GM21390 (cell line): ENCODE results near the gene MAPT.
"Not testable (repeated sequence)": the region's sequence is repeated elsewhere in the genome, so short reads cannot be mapped to it uniquely, and the experiment has no call there.

Experiments
- ATAC-seq: cut with Tn5 transposase; IDR thresholded peaks from one replicate; pipeline ENCODE4 v1.9.1; 2021; ENCODE audit not compliant: unreplicated experiment

The MAPT gene

DNA sequence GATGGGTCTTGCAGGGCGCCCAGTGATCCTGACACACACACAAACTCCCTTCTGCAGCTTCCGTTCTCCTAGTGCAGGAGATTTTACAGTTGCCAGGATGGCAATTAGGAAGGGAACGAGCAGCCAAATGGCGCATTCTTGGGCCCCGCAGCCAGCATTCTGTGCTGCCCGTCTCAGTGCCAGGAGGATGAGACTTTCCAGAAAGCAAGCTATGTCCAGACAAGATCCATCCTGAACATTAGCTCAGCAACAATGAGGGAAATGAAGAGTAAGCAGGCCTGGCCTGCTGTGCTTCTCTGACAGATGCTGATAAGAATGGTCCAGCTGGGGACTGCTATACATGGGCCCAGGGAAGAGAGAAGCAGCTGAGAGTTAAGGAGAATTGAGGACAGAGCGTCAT, 33.2 kb upstream of the MAPT start:
- ATAC-seq, result no peak

DNA sequence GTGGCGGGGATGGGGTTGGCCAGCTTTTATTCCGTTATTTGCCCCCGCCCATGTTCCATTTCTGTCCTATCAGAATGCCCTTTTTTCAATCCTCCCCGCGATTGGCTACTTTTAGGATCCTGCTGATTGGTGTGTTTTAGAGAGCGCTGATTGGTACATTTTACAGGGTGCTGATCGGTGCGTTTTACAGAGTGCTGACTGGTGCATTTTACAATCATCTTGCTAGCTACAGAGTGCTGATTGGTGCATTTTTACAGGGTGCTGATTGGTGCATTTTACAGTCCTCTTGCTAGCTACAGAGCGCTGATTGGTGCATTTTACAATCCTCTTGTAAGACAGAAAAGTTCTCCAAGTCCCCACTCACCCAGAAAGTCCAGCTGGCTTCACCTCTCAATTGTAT, 32.2 kb upstream of the MAPT start:
- ATAC-seq, result not testable (repeated sequence)

DNA sequence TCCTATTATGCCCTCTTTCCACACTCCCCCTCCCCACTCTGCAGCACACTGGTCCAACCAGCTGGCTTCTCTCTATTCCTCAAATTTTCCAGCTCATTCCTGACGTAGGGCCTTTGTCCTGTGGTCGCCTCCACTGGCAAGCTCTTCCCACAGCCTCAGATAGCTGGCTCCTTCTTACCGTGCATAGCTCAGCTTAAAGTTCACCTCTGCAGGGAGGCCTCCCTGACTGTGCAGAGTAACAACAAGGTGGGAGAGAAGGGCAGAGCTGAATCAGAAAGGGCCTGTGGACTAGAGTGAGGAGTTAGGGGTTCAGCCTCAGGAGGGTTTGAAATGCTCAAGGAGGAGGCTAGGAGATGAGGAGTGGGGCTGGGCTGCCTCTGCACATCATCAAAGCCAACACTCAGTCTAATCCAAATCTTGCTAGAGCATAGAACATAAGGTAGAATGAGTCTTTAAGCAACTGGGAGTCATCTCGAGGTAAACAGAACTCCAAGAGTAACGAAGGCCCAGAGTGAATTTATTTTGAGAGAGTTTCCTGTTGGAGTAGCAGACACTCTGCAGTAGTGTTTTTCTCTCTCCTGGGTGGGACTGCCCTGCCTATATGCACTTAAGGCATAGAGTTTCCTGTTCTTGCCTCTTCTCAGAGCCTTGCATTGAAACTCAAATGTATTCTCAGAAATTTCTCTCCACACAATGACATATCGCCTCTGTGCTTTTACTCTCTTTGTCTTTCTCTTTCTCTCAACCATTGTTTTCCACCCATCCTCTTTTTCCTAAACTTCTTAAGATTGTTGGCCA, 30.3 kb upstream of the MAPT start:
- no peak for ATAC-seq

DNA sequence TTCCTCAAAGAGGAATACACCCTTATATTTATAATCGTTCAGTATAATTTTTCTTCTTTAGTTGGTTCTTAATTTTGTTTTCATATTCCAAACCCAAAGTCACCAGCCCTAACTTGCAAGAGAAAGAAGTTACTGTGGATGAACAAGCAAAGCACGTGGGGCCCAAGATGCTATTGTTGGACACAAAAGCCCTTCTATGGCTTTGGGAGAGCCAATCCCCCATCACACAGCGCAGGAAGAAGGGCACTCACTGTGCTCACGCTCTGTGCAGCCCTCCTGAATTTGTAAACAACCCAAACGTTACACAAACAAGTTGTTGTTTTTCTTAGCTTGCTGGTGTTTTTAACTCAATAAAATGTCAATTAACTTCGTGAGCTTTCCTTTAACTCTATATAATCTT, 27.2 kb upstream of the MAPT start:
- ATAC-seq, result no peak

DNA sequence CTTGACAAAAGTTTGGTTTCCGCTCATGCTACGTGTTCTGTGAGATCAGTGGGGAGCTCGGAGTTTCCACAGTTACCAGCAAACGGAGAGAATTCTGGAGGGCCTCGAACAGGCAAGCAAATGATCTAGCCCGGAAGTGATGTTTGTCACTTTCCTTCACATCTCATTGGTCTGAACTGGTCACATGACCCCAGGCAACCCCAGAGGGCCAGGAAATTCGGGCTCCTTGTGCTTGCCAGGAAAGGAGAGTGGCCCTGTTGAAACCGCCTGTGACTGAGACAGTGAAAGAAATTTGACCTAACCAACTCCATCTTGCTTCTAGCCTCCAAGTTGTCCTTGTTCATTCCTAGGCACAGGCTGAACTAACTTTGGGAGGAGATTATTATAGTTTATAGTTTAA, 26.7 kb upstream of the MAPT start:
- ATAC-seq, result no peak

DNA sequence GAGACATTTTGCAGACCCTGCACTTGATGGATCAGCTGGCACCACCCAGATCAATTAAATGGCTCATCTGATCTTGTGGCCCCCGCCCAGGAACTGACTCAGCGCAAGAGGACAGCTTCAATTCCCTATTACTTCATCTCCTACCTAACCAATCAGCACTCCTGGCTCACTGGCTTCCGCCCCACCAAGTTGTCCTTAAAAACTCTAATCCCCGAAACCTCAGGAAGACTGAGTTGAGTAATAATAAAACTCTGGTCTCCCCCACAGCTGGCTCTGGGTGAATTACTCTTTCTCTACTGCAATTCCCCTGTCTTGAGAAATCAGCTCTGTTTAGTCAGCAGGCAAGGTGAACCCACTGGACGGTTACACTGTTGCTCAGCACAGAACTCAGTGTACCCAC, 26.1 kb upstream of the MAPT start:
- no peak for ATAC-seq

DNA sequence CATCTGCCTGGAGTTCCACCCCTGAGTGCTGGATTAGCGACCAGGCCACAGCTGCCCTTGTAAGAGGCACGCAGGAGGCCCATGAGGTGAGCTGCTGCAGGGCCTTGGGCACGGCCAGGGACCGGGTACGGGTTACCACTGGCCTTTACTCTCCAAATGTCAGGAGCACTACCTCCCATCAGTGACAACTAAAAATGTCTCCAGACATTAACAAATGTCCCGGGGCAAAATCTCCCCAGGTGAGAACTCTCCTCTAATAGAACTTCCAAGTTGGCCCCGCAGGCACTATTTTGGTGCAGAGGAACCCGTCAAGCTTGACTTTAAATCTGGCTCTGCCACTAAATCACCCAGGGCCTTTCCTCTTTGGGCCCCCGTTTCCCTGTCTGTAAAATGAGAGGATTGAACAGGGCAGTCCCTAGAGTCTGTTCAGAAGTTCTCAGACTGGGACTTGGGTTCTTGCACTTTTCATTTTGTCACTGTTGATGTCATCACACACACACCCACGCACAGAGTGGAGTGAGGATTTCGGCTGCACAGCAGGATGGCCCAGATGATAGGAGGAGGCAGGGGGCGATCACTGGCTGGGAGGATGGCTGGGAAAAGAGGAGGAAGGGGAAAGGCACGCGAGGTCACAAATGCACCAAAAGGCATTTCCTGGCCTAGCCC, 24.5 kb upstream of the MAPT start:
- no peak for ATAC-seq

DNA sequence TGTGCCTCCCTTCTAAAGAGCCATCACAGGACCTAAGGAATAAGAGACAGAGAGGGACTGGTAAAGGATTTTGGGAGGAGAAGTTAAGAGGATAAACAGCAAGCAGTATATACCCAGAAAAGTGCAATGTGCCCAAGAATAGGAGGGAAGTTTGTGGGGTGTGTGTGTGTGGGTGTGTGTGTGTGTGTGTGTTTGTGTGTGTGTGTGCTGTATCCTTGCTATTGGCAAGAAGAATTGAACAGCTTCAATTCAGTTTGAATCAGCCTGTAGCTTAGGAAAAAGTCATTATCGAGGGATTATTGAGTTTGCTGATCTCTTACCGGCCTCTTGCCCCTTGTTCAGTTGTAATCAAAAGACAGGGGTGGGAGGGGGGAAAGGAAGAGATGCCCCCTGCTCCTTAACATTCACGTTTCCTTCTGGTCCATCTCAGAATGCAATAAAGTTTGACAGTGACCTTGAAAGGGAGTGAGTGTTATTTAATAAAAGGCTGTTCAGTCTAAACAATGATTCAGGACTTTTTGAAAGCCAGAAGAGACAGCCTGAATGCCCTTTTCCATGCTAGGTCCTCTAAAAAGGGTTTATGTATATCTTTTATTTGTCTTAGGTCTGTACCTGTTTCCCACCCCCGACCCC, 23.9 kb upstream of the MAPT start:
- no peak for ATAC-seq

DNA sequence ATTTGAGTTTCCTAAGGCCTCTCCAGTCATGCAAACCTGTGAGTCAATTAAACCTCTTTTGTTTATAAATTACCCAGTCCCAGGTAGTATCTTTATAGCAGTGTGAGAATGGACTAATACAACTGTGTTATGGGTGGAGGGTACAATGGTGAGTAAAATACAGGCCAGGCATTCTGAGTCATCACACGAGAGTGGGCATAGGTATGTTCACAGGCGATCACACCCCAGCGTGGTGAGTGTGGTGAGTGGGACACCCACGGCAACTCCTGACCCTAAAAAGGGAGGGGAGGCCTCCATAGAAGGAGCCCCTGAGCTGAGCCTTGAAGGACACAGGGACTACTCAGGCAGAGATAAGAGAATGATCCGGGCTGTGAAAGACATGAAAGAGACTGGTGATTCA, 22.6 kb upstream of the MAPT start:
- ATAC-seq, result no peak

DNA sequence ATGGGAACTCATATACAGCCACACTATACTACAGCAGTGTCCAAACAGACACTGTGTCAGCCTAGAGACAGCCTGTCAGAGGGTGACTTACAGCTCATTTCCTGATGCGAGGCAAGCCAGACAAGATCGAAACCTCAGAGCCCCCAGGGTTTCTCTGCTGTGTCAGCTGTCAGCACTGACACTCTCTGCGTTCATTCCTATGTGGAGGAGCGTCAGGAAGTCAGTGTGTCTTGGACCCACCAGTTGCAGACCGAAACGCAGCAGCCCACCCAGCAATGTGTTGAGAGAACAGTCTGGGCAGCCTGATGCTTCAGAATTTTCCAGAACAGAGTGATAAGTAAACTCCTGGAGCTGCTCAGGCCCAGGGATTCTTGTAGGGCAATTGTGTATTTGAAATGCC, 20.6 kb upstream of the MAPT start:
- no peak for ATAC-seq

DNA sequence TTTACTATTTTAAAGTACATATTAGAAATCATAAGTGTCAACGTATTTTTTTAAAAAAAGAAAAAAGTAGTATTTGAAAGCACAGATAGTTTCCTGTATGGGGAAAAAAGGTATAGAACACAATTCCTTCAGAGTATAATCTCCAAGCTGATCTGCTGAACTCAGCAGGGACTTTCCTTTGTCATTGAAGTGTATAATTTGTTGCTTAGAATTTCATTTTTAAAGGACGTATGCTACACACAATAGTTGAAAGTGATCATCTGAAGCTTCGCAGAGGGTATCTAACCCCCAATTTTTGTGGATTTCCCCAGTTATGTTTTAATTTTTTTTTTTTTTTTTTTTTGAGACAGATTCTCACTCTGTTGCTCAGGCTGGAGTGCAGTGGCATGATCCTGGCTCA, 20.2 kb upstream of the MAPT start:
- ATAC-seq, result no peak

DNA sequence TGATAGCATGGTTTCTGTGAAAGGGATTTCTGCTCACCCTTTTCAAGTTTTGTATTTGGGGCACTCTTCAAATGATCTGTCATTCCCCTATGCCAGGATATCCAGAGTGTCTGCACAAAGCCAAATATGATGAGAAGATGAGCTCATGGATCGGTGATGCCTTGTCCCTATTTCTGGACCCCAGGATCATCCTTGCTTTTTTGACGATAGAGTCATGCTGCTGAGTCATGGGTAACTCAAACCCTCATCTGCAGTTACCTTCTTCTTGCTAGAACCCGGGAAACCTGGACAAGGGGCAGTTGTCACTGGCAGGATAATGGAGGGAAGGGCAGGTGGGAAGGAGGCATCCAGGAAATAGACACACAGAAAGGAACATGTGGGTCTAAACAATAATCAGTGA, 17.8 kb upstream of the MAPT start:
- no peak for ATAC-seq

DNA sequence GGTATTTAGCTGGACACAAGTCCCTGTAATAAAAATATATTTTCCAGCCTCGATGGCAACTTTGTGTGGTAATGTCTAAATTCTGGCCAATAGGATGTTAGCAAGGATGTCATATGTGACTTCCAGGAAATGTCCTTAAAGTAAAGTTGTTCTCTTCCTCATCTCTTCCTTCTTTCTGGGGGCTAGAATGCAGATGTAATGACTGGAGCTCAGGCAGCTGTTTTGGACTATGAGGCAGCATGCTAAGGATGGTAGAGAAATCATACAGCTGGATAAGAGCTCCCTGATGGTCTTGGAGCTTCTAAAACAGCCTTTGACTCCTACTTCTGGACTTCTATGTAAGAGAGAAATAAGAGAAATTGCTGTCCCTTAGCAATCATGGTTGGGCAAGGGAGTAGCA, 16.9 kb upstream of the MAPT start:
- ATAC-seq, result no peak

DNA sequence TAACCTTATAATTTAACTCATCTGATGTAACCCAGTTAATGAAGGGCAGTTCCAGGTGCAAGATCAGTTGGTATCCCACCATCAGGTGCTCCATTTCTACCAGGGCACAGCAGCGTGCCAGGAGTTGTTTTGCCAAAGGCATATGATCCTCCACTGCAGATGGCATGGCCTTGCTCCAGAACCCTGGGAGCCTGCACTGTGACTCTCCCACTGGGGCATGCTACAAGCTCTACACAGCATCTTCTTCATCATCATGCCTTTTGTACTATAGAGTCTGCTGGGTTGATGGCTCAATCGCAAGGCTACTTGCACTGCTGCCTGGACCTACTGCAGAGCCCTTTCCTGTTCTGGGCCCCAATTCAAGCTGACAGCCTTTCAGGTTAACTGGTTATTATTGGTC, 11.3 kb upstream of the MAPT start:
- no peak for ATAC-seq

DNA sequence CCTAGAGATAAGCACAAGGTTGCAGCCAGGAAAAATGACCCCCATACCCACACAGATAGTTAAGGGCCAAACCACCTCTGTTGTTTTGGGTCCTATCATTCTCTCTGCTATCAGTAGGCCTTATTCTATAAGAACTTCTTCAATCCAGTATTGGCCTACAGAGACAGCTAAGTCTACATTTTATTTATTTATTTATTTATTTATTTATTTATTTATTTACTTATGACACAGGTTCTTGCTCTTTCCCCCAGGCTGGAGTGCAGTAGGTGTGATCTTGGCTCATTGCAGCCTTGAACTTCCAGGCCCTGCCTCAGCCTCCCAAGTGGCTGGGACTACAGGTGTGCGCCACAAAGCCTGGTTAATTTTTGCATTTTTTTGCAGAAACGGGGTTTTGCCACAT, 7.5 kb upstream of the MAPT start:
- ATAC-seq, result no peak

DNA sequence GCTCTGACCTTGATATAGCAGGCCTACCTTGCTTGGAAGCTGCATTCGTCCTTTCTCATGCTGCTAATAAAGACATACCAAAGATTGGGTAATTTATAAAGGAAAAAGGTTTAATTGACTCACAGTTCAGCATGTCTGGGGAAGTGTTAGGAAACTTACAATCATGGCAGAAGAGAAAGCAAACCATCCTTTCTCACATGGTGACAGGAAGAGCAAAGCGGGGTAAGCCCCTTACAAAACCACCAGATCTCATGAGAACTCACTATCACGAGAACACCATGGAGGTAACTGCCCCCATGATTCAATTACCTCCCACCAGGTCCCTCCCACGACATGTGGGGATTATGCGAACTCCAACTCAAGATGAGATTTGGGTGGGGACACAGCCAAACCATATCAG, 6.0 kb upstream of the MAPT start:
- no peak for ATAC-seq

DNA sequence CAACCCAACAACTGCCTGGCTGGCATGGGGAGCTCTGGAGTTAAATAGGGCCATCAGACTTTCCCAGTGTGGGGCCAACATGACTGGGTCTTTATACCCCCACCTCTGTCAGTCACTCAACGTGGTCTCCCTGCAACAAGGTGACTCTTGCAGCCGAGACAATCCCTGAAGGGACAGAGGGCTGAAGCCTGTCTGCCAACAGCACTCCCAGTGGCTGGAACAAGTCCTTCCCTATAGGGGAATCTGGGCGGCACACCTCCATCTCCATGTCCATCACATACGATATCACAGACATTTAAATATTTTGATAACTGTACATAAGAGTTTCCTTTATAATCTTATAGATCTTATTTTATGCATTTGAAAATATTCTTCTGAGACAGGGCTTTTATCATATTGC, 4.8 kb upstream of the MAPT start:
- no peak for ATAC-seq

DNA sequence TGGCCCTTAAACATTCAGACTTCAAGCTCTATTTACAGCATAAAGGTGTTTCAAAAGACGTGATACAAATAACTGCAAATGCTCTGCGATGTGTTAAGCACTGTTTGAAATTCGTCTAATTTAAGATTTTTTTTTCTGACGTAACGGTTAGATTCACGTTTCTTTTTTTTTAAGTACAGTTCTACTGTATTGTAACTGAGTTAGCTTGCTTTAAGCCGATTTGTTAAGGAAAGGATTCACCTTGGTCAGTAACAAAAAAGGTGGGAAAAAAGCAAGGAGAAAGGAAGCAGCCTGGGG, 681 bp upstream of the MAPT start:
- no peak for ATAC-seq

DNA sequence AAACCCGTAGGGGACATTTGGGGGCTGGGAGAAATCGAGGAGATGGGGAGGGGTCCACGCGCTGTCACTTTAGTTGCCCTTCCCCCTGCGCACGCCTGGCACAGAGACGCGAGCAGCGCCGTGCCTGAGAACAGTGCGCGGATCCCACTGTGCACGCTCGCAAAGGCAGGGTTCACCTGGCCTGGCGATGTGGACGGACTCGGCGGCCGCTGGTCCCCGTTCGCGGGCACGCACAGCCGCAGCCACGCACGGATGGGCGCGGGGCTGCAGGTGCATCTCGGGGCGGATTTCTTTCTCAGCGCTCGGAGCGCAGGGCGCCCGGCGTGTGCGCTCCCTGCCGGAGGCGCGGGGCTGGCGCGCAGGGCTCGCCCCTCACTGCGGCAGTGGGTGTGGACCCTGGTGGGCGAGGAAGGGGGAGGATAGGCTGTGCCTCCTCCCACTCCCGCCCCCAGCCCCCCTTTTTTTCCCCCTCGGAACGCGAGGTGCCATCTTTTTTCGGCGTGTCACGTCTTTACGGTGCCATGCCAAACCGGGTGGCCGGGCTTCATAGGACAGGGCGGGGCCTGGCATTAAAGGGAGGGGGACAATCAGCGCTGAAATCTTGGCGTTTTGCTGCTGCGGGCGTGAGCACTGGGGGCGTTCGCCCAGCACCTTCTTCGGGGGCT, 1.1 kb downstream of the MAPT start:
- no peak for ATAC-seq

DNA sequence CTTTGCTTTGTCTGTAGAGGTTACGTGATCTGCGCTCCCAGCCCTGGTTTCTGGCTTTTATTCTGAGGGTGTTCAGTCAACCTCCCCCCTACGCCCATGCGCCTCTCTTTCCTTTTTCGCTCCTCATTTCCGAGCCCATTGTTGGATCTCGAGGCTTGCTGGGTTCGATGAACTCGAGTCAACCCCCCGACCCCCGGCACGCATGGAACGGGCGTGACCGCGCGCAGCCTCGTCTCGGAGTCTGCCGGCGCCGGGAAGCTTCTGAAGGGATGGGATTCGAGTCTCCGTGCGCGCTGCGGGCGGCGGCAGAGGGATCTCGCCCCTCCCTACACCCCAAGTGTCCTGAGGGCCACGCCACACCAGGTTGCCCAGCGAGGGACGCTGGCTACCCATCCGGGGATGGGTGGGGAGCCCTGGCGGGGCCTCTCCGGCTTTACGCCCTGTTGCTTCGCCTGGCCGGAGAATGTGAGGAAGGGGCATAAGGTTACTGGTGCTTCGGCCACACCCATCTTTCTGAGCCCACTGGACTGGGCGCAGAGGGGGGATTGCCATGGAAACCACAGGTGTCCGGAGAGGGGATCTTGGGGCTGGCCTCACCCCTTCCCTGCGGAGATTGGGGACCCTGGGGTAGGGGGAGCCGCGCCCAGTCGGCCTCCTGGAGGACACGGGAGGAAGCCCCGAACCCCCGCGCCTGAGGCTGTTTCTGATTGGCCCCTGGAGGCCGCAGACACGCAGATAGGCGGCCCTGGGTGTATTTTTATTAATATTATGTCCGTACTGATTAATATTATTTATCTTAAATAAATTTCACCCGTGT, 1.8 kb downstream of the MAPT start:
- ATAC-seq, result no peak
